ENCODE measurements around the gene BRAF.
A peak's percentile ranks its signal among the peaks of the same experiment; 100 is the strongest.
"Not testable (repeated sequence)": the region's sequence is repeated elsewhere in the genome, so short reads cannot be mapped to it uniquely, and the experiment has no call there.

Gene BRAF

DNA sequence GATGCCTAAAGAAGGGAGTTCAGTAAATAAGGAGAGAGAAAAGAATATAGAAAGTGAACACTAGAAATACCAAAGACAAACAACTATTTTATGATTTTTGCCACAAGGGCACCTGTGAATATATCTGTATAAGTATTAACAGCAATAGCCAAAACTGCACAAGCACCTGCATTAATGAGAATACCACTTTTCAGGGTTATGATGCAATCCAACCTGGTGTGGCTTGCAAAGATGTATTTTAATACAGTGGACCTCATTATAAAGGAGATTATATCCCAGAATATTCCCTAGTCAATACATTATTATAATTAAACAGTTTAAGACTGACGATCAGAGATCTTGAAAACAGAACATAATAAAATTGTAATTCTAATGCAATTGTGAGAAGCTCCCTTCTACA lies 4.0 kb downstream of the BRAF start:
- DNase-seq (ENCODE audit: low read depth): no peak
- TF ChIP-seq MAX (IDR thresholded peaks at IDR 0.05; ENCODE audit: low read depth, low read length) (no peak), CTCF (IDR thresholded peaks at IDR 0.05; ENCODE audit: low read depth, low read length) (no peak), MYC (IDR thresholded peaks at IDR 0.05; ENCODE audit: low read depth, low read length) (no peak), POLR2A (IDR thresholded peaks at IDR 0.05; ENCODE audit: extremely low read depth, insufficient read length) (no peak)
- no peak overlapping the region for H3K4me3 ChIP-seq (ENCODE audit: low read depth, low read length)

DNA sequence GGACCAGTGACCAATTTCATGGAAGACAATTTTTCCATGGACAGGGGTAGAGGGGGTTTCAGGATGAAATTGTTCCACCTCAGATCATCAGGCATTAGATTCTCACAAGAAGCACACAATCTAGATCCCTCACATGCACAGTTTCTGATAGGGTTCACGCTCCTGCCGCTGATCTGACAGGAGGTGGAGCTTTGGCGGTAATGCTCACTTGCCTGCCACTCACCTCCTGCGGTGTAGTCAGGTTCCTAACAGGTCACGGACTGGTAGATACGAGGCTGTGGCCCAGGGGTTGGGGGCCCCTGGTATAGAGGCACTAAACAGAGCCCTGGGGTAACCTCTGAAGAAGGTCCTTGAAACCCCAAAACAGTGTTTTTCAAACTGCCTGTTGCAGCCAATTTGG lies 6.5 kb downstream of the BRAF start:
- TF ChIP-seq CTCF (IDR thresholded peaks at IDR 0.05; ENCODE audit: low read depth, low read length) (no peak), MAX (IDR thresholded peaks at IDR 0.05; ENCODE audit: low read depth, low read length) (no peak), POLR2A (IDR thresholded peaks at IDR 0.05; ENCODE audit: extremely low read depth, insufficient read length) (no peak)
- DNase-seq (ENCODE audit: low read depth): no peak
- H3K4me3 ChIP-seq (ENCODE audit: low read depth, low read length): no peak overlapping the region

GRCh38 chr7:140917258-140917657 lies 7.5 kb downstream of the BRAF start:
- H3K4me3 ChIP-seq (ENCODE audit: low read depth, low read length): no peak overlapping the region
- TF ChIP-seq MYC (IDR thresholded peaks at IDR 0.05; ENCODE audit: low read depth, low read length): no peak
- TF ChIP-seq MAX (IDR thresholded peaks at IDR 0.05; ENCODE audit: low read depth, low read length): no peak
- no peak for TF ChIP-seq CTCF (IDR thresholded peaks at IDR 0.05; ENCODE audit: low read depth, low read length)
- no peak for TF ChIP-seq POLR2A (IDR thresholded peaks at IDR 0.05; ENCODE audit: extremely low read depth, insufficient read length)
- peak; percentile 12 for DNase-seq (ENCODE audit: low read depth)

DNA sequence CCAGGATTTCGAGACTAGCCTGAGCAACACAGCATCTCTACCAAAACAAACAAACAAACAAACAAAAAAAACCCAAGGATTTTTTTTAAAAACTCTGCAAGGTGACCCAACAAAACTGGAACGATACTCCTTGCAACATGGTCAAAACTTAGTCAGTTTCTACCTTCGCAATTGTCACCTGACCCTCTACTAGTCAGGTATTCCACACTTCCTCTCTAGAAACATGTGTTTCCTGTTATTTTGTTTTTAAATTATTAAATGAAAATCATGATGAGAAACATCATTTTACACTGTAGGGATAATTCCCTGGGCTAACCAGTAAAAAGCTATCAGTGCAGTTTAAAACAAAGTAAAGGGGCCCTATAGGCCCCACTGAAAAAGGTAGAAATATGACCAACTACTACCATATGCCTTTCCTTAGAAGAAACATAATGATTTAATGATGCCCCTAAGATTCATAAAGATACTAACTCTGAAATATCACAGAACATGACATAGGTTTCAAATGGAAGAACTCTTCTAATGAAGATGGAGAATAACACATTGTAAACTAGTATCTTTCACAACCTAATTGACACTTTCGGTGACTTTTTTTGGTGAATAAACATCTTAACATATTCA lies 8.7 kb downstream of the BRAF start:
- DNase-seq (ENCODE audit: low read depth): no peak
- TF ChIP-seq POLR2A (IDR thresholded peaks at IDR 0.05; ENCODE audit: extremely low read depth, insufficient read length): no peak
- TF ChIP-seq MAX (IDR thresholded peaks at IDR 0.05; ENCODE audit: low read depth, low read length): no peak
- TF ChIP-seq MYC (IDR thresholded peaks at IDR 0.05; ENCODE audit: low read depth, low read length): no peak
- TF ChIP-seq CTCF (IDR thresholded peaks at IDR 0.05; ENCODE audit: low read depth, low read length): no peak

GRCh38 chr7:140914083-140914482 lies 10.6 kb downstream of the BRAF start:
- no peak for DNase-seq (ENCODE audit: low read depth)
- no peak overlapping the region for H3K4me3 ChIP-seq (ENCODE audit: low read depth, low read length)
- TF ChIP-seq POLR2A (IDR thresholded peaks at IDR 0.05; ENCODE audit: extremely low read depth, insufficient read length) (no peak), CTCF (IDR thresholded peaks at IDR 0.05; ENCODE audit: low read depth, low read length) (no peak), MYC (IDR thresholded peaks at IDR 0.05; ENCODE audit: low read depth, low read length) (no peak), MAX (IDR thresholded peaks at IDR 0.05; ENCODE audit: low read depth, low read length) (no peak)

More for the DNA sequence above, 8.7 kb downstream of the BRAF start:
- H3K4me3 ChIP-seq (ENCODE audit: low read depth, low read length): no peak overlapping the region

- not testable (repeated sequence) for H3K4me3 ChIP-seq (ENCODE audit: low read depth, low read length); DNase-seq (ENCODE audit: low read depth)
Observed at GRCh38 chr7:140913596-140913928, 11.2 kb downstream of the BRAF start.
